GM21367 (cell line): ENCODE data around the gene CENPS.
A peak's percentile ranks its signal among the peaks of the same experiment; 100 is the strongest.
"Not testable (repeated sequence)": the region's sequence is repeated elsewhere in the genome, so short reads cannot be mapped to it uniquely, and the experiment has no call there.

Source experiments
- ATAC-seq: cut with Tn5 transposase; IDR thresholded peaks from one replicate; pipeline ENCODE4 v1.9.1; 2021; ENCODE audit not compliant: unreplicated experiment

CENPS gene

DNA sequence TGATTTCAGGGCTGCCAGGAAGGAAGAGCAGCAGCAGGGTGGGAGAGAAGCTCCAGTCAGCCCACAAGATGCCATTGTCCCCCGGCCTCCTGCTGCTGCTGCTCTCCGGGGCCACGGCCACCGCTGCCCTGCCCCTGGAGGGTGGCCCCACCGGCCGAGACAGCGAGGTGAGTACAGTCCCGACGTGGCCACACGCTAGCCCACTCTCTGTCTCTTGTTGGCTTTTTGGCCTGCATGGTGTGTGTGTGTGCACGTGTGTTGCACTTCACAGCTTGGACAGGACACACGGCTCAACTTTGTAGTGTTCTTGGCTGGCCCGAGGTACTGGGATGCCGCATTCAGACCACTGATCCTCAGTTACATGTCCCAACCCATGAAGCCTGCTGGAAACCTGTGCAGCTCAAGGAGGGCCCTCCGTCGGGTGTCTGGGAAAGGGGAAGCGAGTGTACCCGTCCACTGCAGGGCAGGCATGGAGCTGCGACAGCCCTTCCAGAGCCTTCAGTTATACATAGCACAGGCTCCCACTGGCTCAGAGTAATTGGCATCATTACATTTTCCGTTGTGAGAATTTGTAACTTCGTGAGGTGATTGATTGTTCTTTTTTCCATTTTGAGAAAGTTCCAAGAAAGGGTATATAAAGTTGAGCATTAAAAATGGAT lies 20.1 kb downstream of the CENPS start:
- ATAC-seq, result no peak

DNA sequence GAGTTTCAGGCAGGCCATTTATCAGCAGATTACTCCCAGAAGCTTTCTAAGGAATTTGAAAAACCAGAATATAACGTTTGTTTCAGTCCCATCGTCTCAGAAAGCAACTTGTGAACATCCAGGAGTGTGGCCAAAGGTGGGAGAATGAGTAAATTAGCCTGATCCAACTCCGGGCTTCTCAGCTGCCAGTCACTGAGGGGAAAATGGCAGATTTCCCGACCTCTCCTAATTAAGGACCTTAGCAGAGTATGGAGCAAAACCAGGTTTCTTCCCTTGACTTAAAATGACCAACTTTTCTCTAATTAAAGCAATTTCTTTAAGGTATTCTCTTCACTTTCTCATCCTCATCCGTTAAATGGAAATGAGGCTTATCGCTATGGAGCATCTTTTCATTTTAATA lies 20.6 kb downstream of the CENPS start:
- no peak for ATAC-seq

GRCh38 chr1:10451287-10451686 lies 21.1 kb downstream of the CENPS start:
- no peak for ATAC-seq

GRCh38 chr1:10456048-10456447 lies 25.8 kb downstream of the CENPS start:
- ATAC-seq, result no peak

DNA sequence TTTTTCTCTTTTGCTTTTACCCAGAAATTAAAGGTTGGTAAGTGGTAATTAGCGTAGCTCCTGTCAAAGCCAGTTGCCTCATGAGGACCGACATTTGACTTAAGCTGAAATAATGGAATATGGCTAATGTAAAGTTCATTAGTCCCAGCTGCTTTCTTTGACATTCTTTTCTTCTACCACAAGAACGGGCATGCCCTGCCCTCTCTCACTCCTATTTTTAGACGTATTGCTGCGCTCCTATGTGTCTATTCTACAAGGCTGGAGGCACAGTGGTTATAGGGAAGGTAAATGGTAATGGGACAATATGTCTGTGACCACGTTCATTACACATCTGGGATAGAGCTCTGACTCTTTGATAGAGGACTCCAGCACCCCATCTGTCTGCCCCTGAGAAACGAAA lies 26.4 kb downstream of the CENPS start:
- no peak for ATAC-seq

- ATAC-seq, result not testable (repeated sequence)
Measured at GRCh38 chr1:10457462-10457861, 27.2 kb downstream of the CENPS start.

DNA sequence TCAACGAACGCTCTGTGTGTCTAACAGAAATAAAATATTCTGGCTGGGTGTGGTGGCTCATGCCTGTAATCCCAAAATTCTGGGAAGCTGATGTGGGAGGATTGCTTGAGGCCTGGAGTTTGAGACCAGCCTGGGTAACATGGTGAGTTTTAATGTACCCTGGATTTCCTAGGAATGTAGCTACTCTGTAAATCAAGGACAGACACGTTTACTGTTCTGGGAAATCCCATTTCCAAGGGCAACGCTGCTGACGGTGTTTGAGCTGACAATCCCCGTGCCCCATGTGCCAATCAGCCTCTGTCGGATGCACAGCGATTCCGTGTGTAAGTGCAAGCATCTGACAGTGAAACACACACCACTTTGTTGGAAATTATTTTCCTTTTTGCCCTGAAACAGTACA lies 27.6 kb downstream of the CENPS start:
- no peak for ATAC-seq

DNA sequence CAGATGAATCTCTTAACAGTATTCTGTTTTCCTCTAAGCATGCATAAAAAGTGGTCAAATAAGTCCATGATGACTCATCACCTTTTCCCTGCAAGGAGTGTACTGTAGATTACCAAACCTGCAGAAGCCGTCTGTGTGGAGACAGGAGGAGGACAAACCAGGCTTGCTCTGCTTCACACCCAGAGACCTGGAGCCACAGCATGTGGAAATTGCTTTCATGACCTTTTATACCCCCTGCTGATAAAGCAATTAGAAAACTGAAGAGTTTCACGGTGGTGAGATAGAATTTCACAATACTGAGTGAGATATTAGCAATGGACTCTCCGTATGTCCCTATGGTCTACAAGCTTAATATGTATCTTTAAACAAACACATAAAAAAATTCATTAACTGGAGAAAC lies 29.0 kb downstream of the CENPS start:
- no peak for ATAC-seq

DNA sequence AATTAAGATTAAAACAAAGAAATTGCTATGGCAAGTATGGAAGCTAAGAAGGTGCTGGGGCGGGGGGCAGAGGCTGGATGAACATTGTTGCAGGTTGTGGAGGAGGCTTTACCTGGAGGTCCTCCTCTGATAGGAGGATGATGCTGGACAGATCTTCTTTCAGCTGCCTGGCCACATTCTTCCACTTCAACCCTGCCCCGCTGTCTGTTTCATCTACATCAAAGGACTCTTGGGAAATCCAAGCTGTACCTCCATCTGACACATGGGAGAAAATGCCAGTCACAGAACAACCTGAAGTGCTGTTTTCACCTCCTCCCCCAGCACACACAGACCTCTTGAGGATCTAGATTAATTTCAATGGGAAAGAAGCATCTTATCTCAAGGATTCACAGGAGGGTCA lies 36.8 kb downstream of the CENPS start:
- ATAC-seq, result no peak

- no peak for ATAC-seq
Measured at GRCh38 chr1:10470043-10470442, 39.8 kb downstream of the CENPS start.

- no peak for ATAC-seq
Measured at GRCh38 chr1:10471411-10472219, 41.4 kb downstream of the CENPS start.

- peak; percentile 65 for ATAC-seq
Measured at GRCh38 chr1:10472220-10473144, 42.2 kb downstream of the CENPS start, which contains the start of gene DFFA. DFFA (minus strand) TSS chr1:10472529; CDS start chr1:10472458, 71 bp downstream.

GRCh38 chr1:10473145-10473765 lies 43.0 kb downstream of the CENPS start:
- ATAC-seq, result no peak

- not testable (repeated sequence) for ATAC-seq
Measured at GRCh38 chr1:10474309-10474612, 44.0 kb downstream of the CENPS start.

DNA sequence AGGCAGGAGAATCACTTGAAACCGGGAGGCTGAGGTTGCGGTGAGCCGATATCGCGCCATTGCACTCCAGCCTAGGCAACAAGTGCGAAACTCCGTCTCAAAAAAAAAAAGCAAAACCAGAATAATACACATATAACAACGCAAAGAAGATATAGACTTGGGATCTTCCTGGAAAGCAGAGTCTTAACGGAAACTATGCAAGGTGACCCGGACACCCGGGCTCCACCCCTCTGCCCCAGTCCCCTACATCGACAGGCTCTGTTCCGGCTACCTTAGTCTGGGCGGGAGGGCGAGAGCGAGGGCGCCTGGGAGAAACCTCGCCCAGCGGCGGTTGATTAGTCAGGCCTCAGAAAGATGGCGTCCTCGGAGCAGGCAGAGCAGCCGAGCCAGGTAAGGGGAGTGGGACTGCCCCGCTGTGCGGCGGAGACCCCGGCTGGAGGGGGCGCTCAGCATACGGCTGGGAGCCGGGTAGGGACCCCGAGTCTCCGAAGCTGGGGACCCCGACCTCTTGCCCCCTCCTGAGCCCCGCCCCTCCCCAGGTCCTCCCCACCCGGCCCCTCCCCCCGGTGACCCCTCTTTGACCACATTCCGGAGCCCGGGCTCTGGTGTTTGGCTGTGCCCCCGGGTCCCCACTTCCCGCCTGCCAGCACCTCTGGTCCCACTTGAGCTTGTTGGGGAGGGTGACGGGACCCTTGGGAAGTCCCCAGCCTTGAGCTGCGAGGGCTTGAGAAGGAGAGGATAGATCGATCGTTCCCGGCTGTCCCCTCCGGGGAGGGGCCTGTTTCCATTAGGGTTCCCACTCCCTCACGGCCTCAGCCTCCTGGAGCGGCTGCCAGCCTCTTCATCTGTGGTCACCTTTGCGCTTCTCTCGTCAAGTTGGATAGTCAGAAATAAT lies 44.6 kb downstream of the CENPS start, which contains the start of gene PEX14:
TSS of gene PEX14 (plus strand) at position 338 of the 895 bp plus-strand sequence. CDS start at position 355, 17 bp downstream.
- peak; percentile 50 for ATAC-seq

DNA sequence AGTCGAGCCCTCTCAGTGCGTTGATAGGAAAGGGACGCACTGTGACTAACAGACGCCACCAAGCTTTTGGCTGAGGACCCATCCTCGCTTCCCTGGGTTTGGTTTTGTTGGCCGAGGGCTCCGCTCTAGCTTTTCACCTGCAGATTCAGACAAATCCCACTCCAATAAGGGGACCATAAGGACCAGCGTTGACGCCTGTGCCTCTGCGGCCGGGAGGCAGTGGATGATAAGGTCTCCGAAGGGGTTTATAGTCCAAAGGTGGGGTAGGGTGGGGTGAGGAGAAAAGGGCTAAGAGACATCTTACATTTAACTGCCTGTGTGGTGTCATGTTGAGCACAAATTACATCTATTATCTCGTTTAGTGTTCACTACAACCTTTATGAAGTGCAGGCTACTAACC lies 45.3 kb downstream of the CENPS start:
- ATAC-seq, result no peak

- no peak for ATAC-seq
Measured at GRCh38 chr1:10479296-10479695, 49.1 kb downstream of the CENPS start.

DNA sequence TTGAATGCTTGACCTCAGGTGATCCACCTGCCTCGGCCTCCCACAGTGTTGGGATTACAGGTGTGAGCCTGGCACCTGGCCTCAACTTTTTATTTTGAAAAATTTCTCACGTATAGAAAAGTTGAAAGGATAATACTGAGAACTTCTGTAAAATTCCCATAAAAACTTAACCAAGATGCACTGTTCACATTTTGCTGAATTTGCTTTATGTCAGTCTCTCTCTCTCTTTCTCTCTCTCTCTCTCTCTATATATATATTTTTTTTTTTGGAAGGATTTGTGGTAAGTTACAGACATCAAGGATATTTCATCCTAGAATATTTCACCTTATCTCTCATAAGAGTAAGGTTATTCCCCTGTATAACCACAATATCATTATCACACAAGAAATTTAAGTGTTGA lies 50.4 kb downstream of the CENPS start:
- ATAC-seq, result no peak

DNA sequence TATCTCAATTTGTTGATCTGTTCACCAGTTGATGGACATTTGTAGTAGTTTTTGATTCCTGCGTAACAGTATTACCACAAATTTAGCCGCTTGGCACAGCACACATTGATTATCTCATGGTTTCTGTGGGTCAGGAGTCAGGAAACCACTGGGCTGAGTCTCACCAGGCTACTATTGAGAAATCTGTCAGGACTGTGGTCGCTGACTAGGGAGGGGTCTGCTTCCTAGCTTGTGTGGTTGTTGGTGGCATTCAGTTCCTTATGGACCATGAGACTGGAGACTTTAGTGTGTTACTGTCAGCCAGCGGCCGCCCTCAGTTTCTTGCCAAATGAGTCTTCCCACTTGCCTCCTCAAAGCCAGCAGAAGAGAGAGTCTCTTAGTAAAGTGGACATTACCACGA lies 54.3 kb downstream of the CENPS start:
- ATAC-seq, result no peak
